NCI-H2171 (cell line): ENCODE results near the gene PES1.
A peak's percentile ranks its signal among the peaks of the same experiment; 100 is the strongest.
"Not testable (repeated sequence)": the region's sequence is repeated elsewhere in the genome, so short reads cannot be mapped to it uniquely, and the experiment has no call there.

Source experiments
- DNase-seq: peaks from one replicate; lab custom pipeline; 2025; lab: John Stamatoyannopoulos, UW

PES1 gene

GRCh38 chr22:30574095-30574981 is 17.4 kb downstream of the PES1 start, which contains the start of gene GAL3ST1:
Gene GAL3ST1, minus strand, starts transcription at chr22:30574665. Its CDS starts 17,273 bp downstream, at chr22:30557392.
- DNase-seq = peak; percentile 37

GRCh38 chr22:30573594-30574094 is 18.1 kb downstream of the PES1 start:
- peak; percentile 63 for DNase-seq

- DNase-seq = peak; percentile 22
Observed at GRCh38 chr22:30572840-30573593, 18.7 kb downstream of the PES1 start.

GRCh38 chr22:30572210-30572609 is 19.5 kb downstream of the PES1 start:
- DNase-seq = no peak

GRCh38 chr22:30569674-30570202 is 22.0 kb downstream of the PES1 start:
- DNase-seq = no peak

- DNase-seq = no peak
Observed at GRCh38 chr22:30568137-30568805, 23.4 kb downstream of the PES1 start.

- not testable (repeated sequence) for DNase-seq
Observed at GRCh38 chr22:30567277-30567676, 24.4 kb downstream of the PES1 start.

- DNase-seq = no peak
Observed at GRCh38 chr22:30566125-30566524, 25.6 kb downstream of the PES1 start.

- DNase-seq = no peak
Observed at GRCh38 chr22:30565341-30565740, 26.4 kb downstream of the PES1 start.

- no peak for DNase-seq
Observed at GRCh38 chr22:30564761-30565119, 27.0 kb downstream of the PES1 start.

- peak; percentile 17 for DNase-seq
Observed at GRCh38 chr22:30564045-30564760, 27.5 kb downstream of the PES1 start.

GRCh38 chr22:30562366-30562765 is 29.3 kb downstream of the PES1 start:
- no peak for DNase-seq

GRCh38 chr22:30561402-30562189 is 30.1 kb downstream of the PES1 start:
- no peak for DNase-seq

GRCh38 chr22:30560643-30561202 is 31.0 kb downstream of the PES1 start:
- not testable (repeated sequence) for DNase-seq

- no peak for DNase-seq
Observed at GRCh38 chr22:30559889-30560288, 31.8 kb downstream of the PES1 start.

- no peak for DNase-seq
Observed at GRCh38 chr22:30557243-30557642, 34.5 kb downstream of the PES1 start.

GRCh38 chr22:30556388-30556787 is 35.3 kb downstream of the PES1 start:
- DNase-seq = no peak

GRCh38 chr22:30555282-30556210 is 36.2 kb downstream of the PES1 start:
- no peak for DNase-seq

- DNase-seq = no peak
Observed at GRCh38 chr22:30553971-30554370, 37.7 kb downstream of the PES1 start.
